Stomach smooth muscle (tissue), 2 donors: Measurements from ENCODE around the gene ANKS4B.
"Not testable (repeated sequence)": the region's sequence is repeated elsewhere in the genome, so short reads cannot be mapped to it uniquely, and the experiment has no call there.

Experiments
- H3K27ac ChIP-seq: one replicate; pipeline ENCODE4 v1.7.0; 2013; ENCODE audit warnings: mild to moderate bottlenecking, low read length, inconsistent platforms
- H3K27me3 ChIP-seq, 2 donors: one replicate each; pipeline ENCODE4 v1.7.0; 2013; ENCODE audit warnings: low read length in 2 of 2; ENCODE audit not compliant: insufficient read depth in 2 of 2, control insufficient read depth in 1 of 2
- H3K36me3 ChIP-seq, 2 donors: one replicate each; pipeline ENCODE4 v1.7.0; 2013; ENCODE audit warnings: low read length in 2 of 2; ENCODE audit not compliant: control insufficient read depth in 2 of 2, insufficient read depth in 2 of 2
- H3K4me1 ChIP-seq: one replicate; pipeline ENCODE4 v1.7.0; 2013; ENCODE audit warnings: low read length; ENCODE audit not compliant: control insufficient read depth, insufficient read depth
- H3K4me3 ChIP-seq, 2 donors: one replicate each; pipeline ENCODE4 v1.7.0; 2013; ENCODE audit warnings: low read length in 2 of 2
- H3K9ac ChIP-seq, 2 donors: one replicate each; pipeline ENCODE4 v1.7.0; 2013; ENCODE audit warnings: low read length in 2 of 2, mild to moderate bottlenecking in 1 of 2
- H3K9me3 ChIP-seq, 2 donors: one replicate each; pipeline ENCODE4 v1.7.0; 2013; ENCODE audit warnings: low read length in 2 of 2; ENCODE audit not compliant: control insufficient read depth in 2 of 2
- donor health status: healthy.
- donor health status: Pancreatic carcinoma.

Gene ANKS4B

GRCh38 chr16:21262779-21263639, 29.5 kb downstream of the ANKS4B start:
- H3K4me3 ChIP-seq: no peak overlapping the region
- H3K9me3 ChIP-seq: no peaks in the 10 kb centered on the region
- H3K9ac ChIP-seq: no peak overlapping the region
- H3K4me1 ChIP-seq: no peaks in the 10 kb centered on the region
- no peak overlapping the region for H3K27ac ChIP-seq
- no peaks in the 10 kb centered on the region for H3K27me3 ChIP-seq
- H3K36me3 ChIP-seq: no peaks in the 10 kb centered on the region

DNA sequence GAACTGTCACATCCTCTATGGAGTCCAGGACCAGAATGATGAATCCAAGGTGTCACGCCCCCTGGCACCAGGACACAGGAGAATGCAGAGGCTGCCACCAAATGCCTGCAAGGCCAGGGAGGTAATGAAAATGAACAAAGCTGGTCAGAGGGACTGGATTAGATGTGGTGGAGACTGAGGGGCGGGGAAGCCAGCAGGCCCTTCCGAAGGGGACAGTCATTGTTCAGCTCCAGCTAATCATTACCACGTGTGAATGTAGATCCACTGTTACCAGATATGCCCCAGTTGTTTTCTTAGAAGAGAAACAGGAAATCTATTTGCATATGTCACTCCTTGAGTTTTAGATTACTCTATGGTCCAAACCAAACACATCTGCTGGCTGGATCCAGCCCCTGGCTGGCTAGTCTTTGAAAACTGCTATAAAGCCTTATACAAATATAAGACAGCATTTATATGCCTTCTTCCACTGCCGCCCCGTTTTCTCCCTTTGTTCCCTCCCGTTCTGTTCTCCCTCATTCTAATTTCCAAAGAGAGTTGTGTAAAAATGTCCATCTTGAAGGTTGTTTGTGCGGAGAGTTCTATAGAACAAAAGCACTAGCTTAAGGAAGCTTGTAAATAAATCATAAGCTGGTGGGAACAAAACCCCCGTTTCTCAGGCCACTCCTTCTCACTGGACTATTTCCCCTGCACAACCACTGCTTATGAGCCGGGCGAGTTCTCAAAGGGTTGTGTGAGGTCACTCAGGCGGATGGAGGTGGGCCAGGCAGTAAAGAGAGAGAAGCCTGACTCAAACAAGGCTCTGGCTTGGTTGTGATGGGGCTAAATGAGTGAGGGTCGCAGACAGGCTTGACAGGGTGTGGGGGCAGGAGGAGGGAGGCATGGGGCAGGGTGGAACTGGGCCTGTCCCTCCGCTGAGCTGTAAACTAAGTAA, 30.4 kb downstream of the ANKS4B start:
- Histone ChIP-seq H3K4me3 (no peak overlapping the region), H3K36me3 (no peaks in the 10 kb centered on the region), H3K9me3 (no peaks in the 10 kb centered on the region), H3K4me1 (no peaks in the 10 kb centered on the region), H3K27ac (no peak overlapping the region), H3K27me3 (no peaks in the 10 kb centered on the region), H3K9ac (no peak overlapping the region)

GRCh38 chr16:21264571-21265036, 31.1 kb downstream of the ANKS4B start:
- Histone ChIP-seq H3K9ac (no peak overlapping the region), H3K9me3 (no peaks in the 10 kb centered on the region), H3K36me3 (no peaks in the 10 kb centered on the region), H3K27ac (no peak overlapping the region), H3K4me1 (no peaks in the 10 kb centered on the region), H3K27me3 (no peaks in the 10 kb centered on the region), H3K4me3 (no peak overlapping the region)

DNA sequence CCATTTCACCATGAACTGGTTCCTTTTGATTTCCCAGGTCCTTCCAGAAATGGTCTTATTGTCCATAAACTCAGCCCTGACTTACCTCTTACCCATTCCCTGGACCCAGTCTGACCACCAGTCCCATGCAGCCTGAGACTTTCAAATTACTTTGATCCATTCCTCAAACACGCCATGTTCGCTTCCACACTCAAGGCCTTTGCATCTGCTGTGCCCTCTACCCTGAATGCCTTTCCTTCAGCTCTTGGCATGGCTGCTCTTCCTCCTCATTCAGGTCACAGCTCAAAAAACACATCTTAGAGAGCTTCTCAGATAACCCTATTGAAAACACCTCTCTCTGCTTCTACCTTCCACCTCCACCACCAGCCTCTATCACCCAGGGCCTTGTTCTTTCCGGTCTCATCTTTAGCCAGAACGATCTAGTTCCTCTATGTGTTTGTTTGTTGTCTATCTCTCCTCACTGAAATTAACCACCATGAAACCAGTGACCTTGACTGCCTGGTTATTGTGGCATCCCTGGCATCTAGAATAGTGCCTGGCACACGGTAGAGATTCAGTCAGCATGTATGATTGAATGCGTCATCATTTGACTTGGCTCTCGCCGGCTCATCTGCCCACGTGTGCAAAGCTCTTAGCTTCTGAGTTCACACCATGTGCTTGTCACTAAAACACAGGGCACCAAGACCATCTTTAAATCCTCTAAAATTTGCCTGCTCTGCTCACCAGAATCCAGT, 31.8 kb downstream of the ANKS4B start:
- H3K9ac ChIP-seq: no peak overlapping the region
- no peaks in the 10 kb centered on the region for H3K9me3 ChIP-seq
- H3K4me1 ChIP-seq: no peaks in the 10 kb centered on the region
- no peak overlapping the region for H3K27ac ChIP-seq
- no peak overlapping the region for H3K4me3 ChIP-seq
- no peaks in the 10 kb centered on the region for H3K36me3 ChIP-seq
- no peaks in the 10 kb centered on the region for H3K27me3 ChIP-seq

DNA sequence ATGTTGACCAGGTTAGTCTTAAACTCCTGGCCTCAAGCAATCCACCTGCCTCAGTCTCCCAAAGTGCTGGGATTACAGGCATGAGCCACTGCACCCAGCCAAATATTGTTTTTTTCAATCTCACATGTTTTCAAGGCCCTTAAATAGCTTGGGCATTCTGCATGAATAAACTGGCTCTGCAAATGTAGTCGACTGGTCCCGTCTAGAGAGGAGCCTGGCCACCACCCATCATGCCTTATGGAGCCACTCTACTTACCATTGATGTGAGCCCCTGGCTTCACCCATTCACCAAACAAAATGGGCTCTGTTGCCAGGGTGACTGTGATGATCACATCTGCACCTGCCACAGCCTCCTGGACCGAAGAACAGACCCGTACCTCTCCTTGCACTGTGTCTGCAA, 33.8 kb downstream of the ANKS4B start:
- Histone ChIP-seq H3K4me1 (no peaks in the 10 kb centered on the region), H3K27ac (no peak overlapping the region)

DNA sequence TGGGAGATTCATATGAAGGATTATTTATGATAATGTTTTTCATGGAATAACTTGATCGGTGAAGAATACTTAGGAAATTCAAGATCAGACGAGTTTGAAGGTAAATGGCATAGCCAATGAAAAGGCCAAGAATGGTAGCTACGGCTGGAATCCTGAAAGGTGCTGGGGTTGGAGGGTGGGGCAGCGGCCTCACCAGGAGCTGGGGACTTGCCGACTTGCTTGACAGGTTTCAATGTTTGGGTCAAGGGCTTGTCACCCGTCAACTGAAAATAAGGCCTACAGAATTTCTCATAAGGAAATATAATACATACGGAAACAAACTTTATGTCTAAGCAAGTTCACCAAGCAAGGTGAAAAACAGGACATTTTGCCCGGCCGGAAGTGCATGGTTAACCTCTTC, 34.7 kb downstream of the ANKS4B start:
- Histone ChIP-seq H3K9me3 (no peaks in the 10 kb centered on the region), H3K36me3 (no peaks in the 10 kb centered on the region), H3K27ac (no peak overlapping the region), H3K4me1 (no peaks in the 10 kb centered on the region), H3K4me3 (no peak overlapping the region), H3K9ac (no peak overlapping the region), H3K27me3 (peaks cover 0 to 2% of the 10 kb centered on the region in 2 donors)

More for the DNA sequence above, 33.8 kb downstream of the ANKS4B start:
- no peak overlapping the region for H3K9ac ChIP-seq
- no peaks in the 10 kb centered on the region for H3K36me3 ChIP-seq
- H3K27me3 ChIP-seq: peaks cover 0 to 2% of the 10 kb centered on the region in 2 donors
- no peaks in the 10 kb centered on the region for H3K9me3 ChIP-seq
- no peak overlapping the region for H3K4me3 ChIP-seq

GRCh38 chr16:21272253-21272652, 38.8 kb downstream of the ANKS4B start:
- H3K4me3 ChIP-seq: no peak overlapping the region
- H3K9me3 ChIP-seq: no peaks in the 10 kb centered on the region
- peaks cover 15 to 21% of the 10 kb centered on the region in 2 donors for H3K27me3 ChIP-seq
- no peak overlapping the region for H3K9ac ChIP-seq
- H3K4me1 ChIP-seq: no peaks in the 10 kb centered on the region
- no peak overlapping the region for H3K27ac ChIP-seq
- H3K36me3 ChIP-seq: no peaks in the 10 kb centered on the region

- H3K9me3 ChIP-seq, H3K4me3 ChIP-seq, H3K27ac ChIP-seq, H3K4me1 ChIP-seq, H3K9ac ChIP-seq, H3K36me3 ChIP-seq: not testable (repeated sequence)
- H3K27me3 ChIP-seq: peaks cover 19 to 26% of the 10 kb centered on the region in 2 donors
Measured at GRCh38 chr16:21272763-21273162, 39.3 kb downstream of the ANKS4B start.

- no peak overlapping the region for H3K4me3 ChIP-seq
- H3K27ac ChIP-seq: no peak overlapping the region
- H3K9ac ChIP-seq: no peak overlapping the region
- no peaks in the 10 kb centered on the region for H3K36me3 ChIP-seq
- peaks cover 22 to 29% of the 10 kb centered on the region in 2 donors for H3K27me3 ChIP-seq
- no peaks in the 10 kb centered on the region for H3K9me3 ChIP-seq
- H3K4me1 ChIP-seq: peaks cover 6% of the 10 kb centered on the region
Measured at GRCh38 chr16:21274172-21274726, 40.8 kb downstream of the ANKS4B start.

- peaks cover 6% of the 10 kb centered on the region for H3K4me1 ChIP-seq
- H3K36me3 ChIP-seq: no peaks in the 10 kb centered on the region
- no peaks in the 10 kb centered on the region for H3K9me3 ChIP-seq
- no peak overlapping the region for H3K9ac ChIP-seq
- no peak overlapping the region for H3K4me3 ChIP-seq
- no peak overlapping the region for H3K27ac ChIP-seq
- peaks cover 22 to 29% of the 10 kb centered on the region in 2 donors for H3K27me3 ChIP-seq
Measured at GRCh38 chr16:21275529-21275928, 42.0 kb downstream of the ANKS4B start.
